Measurements from ENCODE around the gene HNRNPR. TPM values are rescaled to one million over a fixed set of nuclear protein-coding genes. Genes with fewer than 3 reads are reported as not detected.

Gene HNRNPR
- polyA plus RNA-seq, 1 of the 3 experiments (the other 2 are of a cell fraction), result 111 TPM

- WGBS (ENCODE audit: low lambda C conversion rate), result 89% methylated on average over 8 of the region's 8 CpGs
These were observed 12.5 kb upstream of the HNRNPR start for GRCh38 chr1:23356471-23357137.

GRCh38 chr1:23354245-23354644 lies 10.2 kb upstream of the HNRNPR start:
- Histone ChIP-seq H3F3A (replicated peaks; ENCODE audit: insufficient read depth) (no peaks in the 10 kb centered on the region), H3K36me3 (replicated peaks in 1 of 2; ENCODE audit: control insufficient read depth in 1 of 2, insufficient read depth in 2 of 2, low read length in 1 of 2) (peaks cover 0 to 15% of the 10 kb centered on the region in 2 experiments), H3K4me2 (no peak overlapping the region), H3K9me2 (no peaks in the 10 kb centered on the region), H4K20me1 (ENCODE audit: insufficient read depth) (no peaks in the 10 kb centered on the region), H3K79me2 (ENCODE audit: insufficient read depth) (no peaks in the 10 kb centered on the region), H3K4me1 (ENCODE audit: control insufficient read depth in 1 of 2, insufficient read depth in 2 of 2, low read depth in 1 of 2, low read length in 1 of 2) (peaks cover 0 to 12% of the 10 kb centered on the region in 2 experiments; a peak in 1 of 4 replicates), H3K9me3 (no peaks in the 10 kb centered on the region), H3K4me3 (ENCODE audit: low read depth in 2 of 2, low read length in 1 of 2) (no peak overlapping the region), H3K9ac (no peak overlapping the region), H3K27ac (ENCODE audit: low read depth in 2 of 2, low read length in 1 of 2) (no peak overlapping the region), H2AFZ (ENCODE audit: low read depth) (no peak overlapping the region), H3K27me3 (ENCODE audit: insufficient read depth) (no peaks in the 10 kb centered on the region)
- TF ChIP-seq CTCF (IDR thresholded peaks at IDR 0.05), result peak; percentile 26; the same call in 1 of the 2 replicates
- no peak for TF ChIP-seq EP300 (IDR thresholded peaks at IDR 0.05; ENCODE audit: borderline replicate concordance in 1 of 2, low read depth in 1 of 2, low read length in 1 of 2)
- WGBS (ENCODE audit: low lambda C conversion rate), result 68% methylated on average over 3 of the region's 3 CpGs
- CTCF ChIA-PET, result interaction anchor here (1.3 kb wide), 1 partner anchor 12 kb away, joined by 3 read pairs; no protein-coding TSS in a partner anchor
- POLR2A ChIA-PET, result interaction anchor here (1.3 kb wide), 1 partner anchor 10 kb away, joined by 7 read pairs; the partner anchor contains the start of gene HNRNPR
- DNase-seq, result no peak

More at GRCh38 chr1:23356471-23357137, 12.5 kb upstream of the HNRNPR start:
- Histone ChIP-seq H3K9me3 (peaks cover 3% of the 10 kb centered on the region; the same call in 1 of the 2 replicates), H3K4me3 (ENCODE audit: low read depth in 2 of 2, low read length in 1 of 2) (no peak overlapping the region), H3K4me1 (ENCODE audit: control insufficient read depth in 1 of 2, insufficient read depth in 2 of 2, low read depth in 1 of 2, low read length in 1 of 2) (peaks cover 0 to 12% of the 10 kb centered on the region in 2 experiments; a peak in 1 of 4 replicates), H3K4me2 (no peak overlapping the region), H3K36me3 (replicated peaks in 1 of 2; ENCODE audit: control insufficient read depth in 1 of 2, insufficient read depth in 2 of 2, low read length in 1 of 2) (peaks cover 21 to 37% of the 10 kb centered on the region in 2 experiments), H3K9me2 (no peaks in the 10 kb centered on the region), H4K20me1 (ENCODE audit: insufficient read depth) (no peaks in the 10 kb centered on the region), H2AFZ (ENCODE audit: low read depth) (no peak overlapping the region), H3K9ac (no peak overlapping the region), H3K79me2 (ENCODE audit: insufficient read depth) (peaks cover 11% of the 10 kb centered on the region; the same call in 1 of the 2 replicates), H3K27me3 (ENCODE audit: insufficient read depth) (no peaks in the 10 kb centered on the region), H3F3A (replicated peaks; ENCODE audit: insufficient read depth) (no peaks in the 10 kb centered on the region), H3K27ac (ENCODE audit: low read depth in 2 of 2, low read length in 1 of 2) (peak overlapping the region in 1 of 2 experiments; percentile 78; a peak in 2 of 4 replicates)
- DNase-seq, result no peak
- POLR2A ChIA-PET, result interaction anchor here (0.6 to 1.9 kb wide), 2 partner anchors 12 kb away, joined by 3 to 8 read pairs; partner anchors contain the start of gene HNRNPR
- TF ChIP-seq NFIC (IDR thresholded peaks at IDR 0.05; ENCODE audit: borderline replicate concordance), result no peak
- TF ChIP-seq JUND (IDR thresholded peaks at IDR 0.05), result no peak
- no peak for TF ChIP-seq REST (IDR thresholded peaks at IDR 0.05; ENCODE audit: low read depth, low read length)
- CTCF ChIA-PET, result interaction anchor here (1.5 to 2.5 kb wide), 2 partner anchors 11 to 48 kb away, joined by 6 to 10 read pairs; no protein-coding TSS in a partner anchor
